ENCODE measurements around the gene TSBP1. TPM values are rescaled to one million over a fixed set of nuclear protein-coding genes. Genes with fewer than 3 reads are reported as not detected.

The TSBP1 gene
- total and polyA plus RNA-seq, 2 of the 13 experiments (the other 11 are each of a cell fraction or from before 2014, with no cell fraction given), result not detected

DNA sequence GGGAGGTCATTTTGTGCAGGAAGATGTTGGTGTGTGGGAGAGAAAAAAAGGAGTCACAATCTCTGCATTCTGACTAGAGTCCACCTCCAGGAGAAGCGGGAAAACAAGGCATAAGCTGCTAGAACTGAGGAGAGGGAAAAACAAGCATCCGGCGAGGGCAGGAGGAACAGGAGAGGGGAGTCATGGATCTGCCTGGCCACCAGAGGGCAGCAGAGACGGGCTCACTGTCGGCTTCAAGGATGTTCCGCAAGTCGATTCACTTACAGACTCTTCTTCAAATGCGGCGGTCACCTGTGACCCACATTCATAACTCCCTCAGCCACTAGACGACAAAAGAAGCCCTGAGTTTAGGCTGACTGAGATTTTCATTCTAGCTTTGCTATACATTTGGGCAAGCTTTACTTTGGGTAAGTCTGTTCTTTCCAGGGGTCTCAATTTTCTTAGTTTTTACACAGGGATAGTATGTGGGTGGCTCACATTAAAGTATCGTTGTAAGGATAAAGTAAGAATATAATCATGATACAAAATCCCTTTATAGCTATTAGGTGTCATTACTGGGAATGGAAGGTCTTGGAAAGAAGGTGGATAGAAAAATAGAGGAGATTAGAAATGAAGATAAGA, 41.8 kb upstream of the TSBP1 start (continued):
- no peak for TF ChIP-seq AKAP8 (CRISPR knock-in tag; IDR thresholded peaks at IDR 0.05)
- TF ChIP-seq, protein P1, sequence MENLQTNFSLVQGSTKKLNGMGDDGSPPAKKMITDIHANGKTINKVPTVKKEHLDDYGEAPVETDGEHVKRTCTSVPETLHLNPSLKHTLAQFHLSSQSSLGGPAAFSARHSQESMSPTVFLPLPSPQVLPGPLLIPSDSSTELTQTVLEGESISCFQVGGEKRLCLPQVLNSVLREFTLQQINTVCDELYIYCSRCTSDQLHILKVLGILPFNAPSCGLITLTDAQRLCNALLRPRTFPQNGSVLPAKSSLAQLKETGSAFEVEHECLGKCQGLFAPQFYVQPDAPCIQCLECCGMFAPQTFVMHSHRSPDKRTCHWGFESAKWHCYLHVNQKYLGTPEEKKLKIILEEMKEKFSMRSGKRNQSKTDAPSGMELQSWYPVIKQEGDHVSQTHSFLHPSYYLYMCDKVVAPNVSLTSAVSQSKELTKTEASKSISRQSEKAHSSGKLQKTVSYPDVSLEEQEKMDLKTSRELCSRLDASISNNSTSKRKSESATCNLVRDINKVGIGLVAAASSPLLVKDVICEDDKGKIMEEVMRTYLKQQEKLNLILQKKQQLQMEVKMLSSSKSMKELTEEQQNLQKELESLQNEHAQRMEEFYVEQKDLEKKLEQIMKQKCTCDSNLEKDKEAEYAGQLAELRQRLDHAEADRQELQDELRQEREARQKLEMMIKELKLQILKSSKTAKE (CRISPR knock-in tag; IDR thresholded peaks at IDR 0.05; ENCODE audit: borderline replicate concordance), result no peak
- TF ChIP-seq EP300 (IDR thresholded peaks at IDR 0.05; ENCODE audit: low read depth in 2 of 2, low read length in 2 of 2), result no peak
- no peak for TF ChIP-seq EP300 (CRISPR knock-in tag; IDR thresholded peaks at IDR 0.05; ENCODE audit: borderline replicate concordance)
- TF ChIP-seq, protein P2, sequence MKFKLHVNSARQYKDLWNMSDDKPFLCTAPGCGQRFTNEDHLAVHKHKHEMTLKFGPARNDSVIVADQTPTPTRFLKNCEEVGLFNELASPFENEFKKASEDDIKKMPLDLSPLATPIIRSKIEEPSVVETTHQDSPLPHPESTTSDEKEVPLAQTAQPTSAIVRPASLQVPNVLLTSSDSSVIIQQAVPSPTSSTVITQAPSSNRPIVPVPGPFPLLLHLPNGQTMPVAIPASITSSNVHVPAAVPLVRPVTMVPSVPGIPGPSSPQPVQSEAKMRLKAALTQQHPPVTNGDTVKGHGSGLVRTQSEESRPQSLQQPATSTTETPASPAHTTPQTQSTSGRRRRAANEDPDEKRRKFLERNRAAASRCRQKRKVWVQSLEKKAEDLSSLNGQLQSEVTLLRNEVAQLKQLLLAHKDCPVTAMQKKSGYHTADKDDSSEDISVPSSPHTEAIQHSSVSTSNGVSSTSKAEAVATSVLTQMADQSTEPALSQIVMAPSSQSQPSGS (CRISPR knock-in tag; IDR thresholded peaks at IDR 0.05), result 0 out of 2 replicates have a peak, but pooled peaks have one; percentile 20
- TF ChIP-seq PHF21A (CRISPR knock-in tag; IDR thresholded peaks at IDR 0.05), result no peak
- TF ChIP-seq TOE1 (CRISPR knock-in tag; IDR thresholded peaks at IDR 0.05), result no peak
- no peak for TF ChIP-seq MTF1 (CRISPR knock-in tag; IDR thresholded peaks at IDR 0.05)
- TF ChIP-seq ZNF678 (CRISPR knock-in tag; IDR thresholded peaks at IDR 0.05), result no peak
- TF ChIP-seq, protein P3, sequence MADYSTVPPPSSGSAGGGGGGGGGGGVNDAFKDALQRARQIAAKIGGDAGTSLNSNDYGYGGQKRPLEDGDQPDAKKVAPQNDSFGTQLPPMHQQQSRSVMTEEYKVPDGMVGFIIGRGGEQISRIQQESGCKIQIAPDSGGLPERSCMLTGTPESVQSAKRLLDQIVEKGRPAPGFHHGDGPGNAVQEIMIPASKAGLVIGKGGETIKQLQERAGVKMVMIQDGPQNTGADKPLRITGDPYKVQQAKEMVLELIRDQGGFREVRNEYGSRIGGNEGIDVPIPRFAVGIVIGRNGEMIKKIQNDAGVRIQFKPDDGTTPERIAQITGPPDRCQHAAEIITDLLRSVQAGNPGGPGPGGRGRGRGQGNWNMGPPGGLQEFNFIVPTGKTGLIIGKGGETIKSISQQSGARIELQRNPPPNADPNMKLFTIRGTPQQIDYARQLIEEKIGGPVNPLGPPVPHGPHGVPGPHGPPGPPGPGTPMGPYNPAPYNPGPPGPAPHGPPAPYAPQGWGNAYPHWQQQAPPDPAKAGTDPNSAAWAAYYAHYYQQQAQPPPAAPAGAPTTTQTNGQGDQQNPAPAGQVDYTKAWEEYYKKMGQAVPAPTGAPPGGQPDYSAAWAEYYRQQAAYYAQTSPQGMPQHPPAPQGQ (CRISPR knock-in tag; IDR thresholded peaks at IDR 0.05; ENCODE audit: borderline replicate concordance), result no peak
- TF ChIP-seq, protein P4, sequence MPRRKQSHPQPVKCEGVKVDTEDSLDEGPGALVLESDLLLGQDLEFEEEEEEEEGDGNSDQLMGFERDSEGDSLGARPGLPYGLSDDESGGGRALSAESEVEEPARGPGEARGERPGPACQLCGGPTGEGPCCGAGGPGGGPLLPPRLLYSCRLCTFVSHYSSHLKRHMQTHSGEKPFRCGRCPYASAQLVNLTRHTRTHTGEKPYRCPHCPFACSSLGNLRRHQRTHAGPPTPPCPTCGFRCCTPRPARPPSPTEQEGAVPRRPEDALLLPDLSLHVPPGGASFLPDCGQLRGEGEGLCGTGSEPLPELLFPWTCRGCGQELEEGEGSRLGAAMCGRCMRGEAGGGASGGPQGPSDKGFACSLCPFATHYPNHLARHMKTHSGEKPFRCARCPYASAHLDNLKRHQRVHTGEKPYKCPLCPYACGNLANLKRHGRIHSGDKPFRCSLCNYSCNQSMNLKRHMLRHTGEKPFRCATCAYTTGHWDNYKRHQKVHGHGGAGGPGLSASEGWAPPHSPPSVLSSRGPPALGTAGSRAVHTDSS (CRISPR knock-in tag; conservative IDR thresholded peaks at IDR 0.05), result no peak
- TF ChIP-seq HNF4G (IDR thresholded peaks at IDR 0.05; ENCODE audit: borderline replicate concordance, low read depth, low read length), result no peak
- no peak for TF ChIP-seq HNF4G (CRISPR knock-in tag; IDR thresholded peaks at IDR 0.05; ENCODE audit: borderline replicate concordance, low read depth)
- TF ChIP-seq AKNA (CRISPR knock-in tag; IDR thresholded peaks at IDR 0.05; ENCODE audit: borderline replicate concordance), result no peak
- TF ChIP-seq MAFF (IDR thresholded peaks at IDR 0.05; ENCODE audit: low read depth, low read length), result no peak
- TF ChIP-seq MIXL1 (CRISPR knock-in tag; IDR thresholded peaks at IDR 0.05), result 0 out of 2 replicates have a peak, but pooled peaks have one; percentile 18
- TF ChIP-seq SRY (CRISPR knock-in tag; IDR thresholded peaks at IDR 0.05), result no peak
- TF ChIP-seq ZNF446 (CRISPR knock-in tag; IDR thresholded peaks at IDR 0.05), result no peak

All from HepG2 (cell line).